HFFc6 (cell line): ENCODE measurements around the gene SRGAP2B. TPM values are rescaled to one million over a fixed set of nuclear protein-coding genes. Genes with fewer than 3 reads are reported as not detected.
"Not testable (repeated sequence)": the region's sequence is repeated elsewhere in the genome, so short reads cannot be mapped to it uniquely, and the experiment has no call there.

Experiments
- DNase-seq: peaks from one replicate; pipeline ENCODE4 v3.0.0-alpha.2; 2018
- H3K27ac Mint-ChIP-seq: 2 replicates; pipeline ENCODE4 v1.8.0; 2020; ENCODE audit warnings: mild to moderate bottlenecking, mixed read lengths
- H3K27me3 Mint-ChIP-seq: 2 replicates; pipeline ENCODE4 v1.8.0; 2021; ENCODE audit warnings: mild to moderate bottlenecking, moderate library complexity, mixed read lengths; ENCODE audit not compliant: insufficient read depth
- H3K36me3 Mint-ChIP-seq: 2 replicates; pipeline ENCODE4 v1.8.0; 2021; ENCODE audit warnings: low read depth, mixed read lengths
- H3K4me1 Mint-ChIP-seq: 2 replicates; pipeline ENCODE4 v1.8.0; 2020; ENCODE audit warnings: low read depth, mixed read lengths
- H3K4me3 Mint-ChIP-seq: 2 replicates; pipeline ENCODE4 v1.8.0; 2020; ENCODE audit warnings: mild to moderate bottlenecking, moderate library complexity, mixed read lengths
- H3K9me3 Mint-ChIP-seq: 2 replicates; pipeline ENCODE4 v1.8.0; 2020; ENCODE audit warnings: mild to moderate bottlenecking, mixed read lengths
- total RNA-seq, 6 experiments: library from RNA; stranded (reverse); fragmentation: NEBNext Ultra II Directional; extraction: Animal tissue kit (Norgen Biotek cat#: 25700); gene quantifications; 2 replicates in 1 of 6; 3 replicates in 5 of 6; pipeline ENCODE4 v1.2.3, GENCODE V29; 2021

Gene SRGAP2B
- total RNA-seq, 6 experiments from 2014 or later: 30.2 to 61.1 (median 37.5) TPM

- not testable (repeated sequence) for H3K27me3 Mint-ChIP-seq, H3K9me3 Mint-ChIP-seq, H3K4me3 Mint-ChIP-seq, H3K27ac Mint-ChIP-seq, H3K4me1 Mint-ChIP-seq, DNase-seq, H3K36me3 Mint-ChIP-seq
Observed at GRCh38 chr1:145008388-145008787, 86.7 kb downstream of the SRGAP2B start.

GRCh38 chr1:145005142-145005541 lies 90.0 kb downstream of the SRGAP2B start:
- not testable (repeated sequence) for H3K36me3 Mint-ChIP-seq, DNase-seq, H3K4me3 Mint-ChIP-seq, H3K27ac Mint-ChIP-seq, H3K27me3 Mint-ChIP-seq, H3K4me1 Mint-ChIP-seq, H3K9me3 Mint-ChIP-seq

DNA sequence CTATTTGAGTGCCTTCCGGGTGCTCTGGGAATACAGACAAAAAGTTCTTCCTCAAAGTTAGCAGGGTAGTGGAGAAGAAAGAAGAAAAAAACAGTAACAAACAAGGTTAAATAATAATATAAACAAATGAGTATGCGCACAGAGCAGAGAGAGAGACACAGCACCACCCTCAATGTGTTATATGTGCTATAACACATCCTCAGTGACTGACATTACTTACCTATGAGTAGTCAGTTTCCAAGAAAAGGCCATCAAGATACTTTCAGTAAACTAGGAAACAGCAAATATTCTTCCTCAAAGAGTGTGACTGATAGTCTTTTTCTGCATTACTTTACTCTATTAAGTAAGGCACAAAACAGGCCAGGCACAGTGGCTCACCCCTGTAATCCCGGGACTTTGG lies 93.7 kb downstream of the SRGAP2B start:
- DNase-seq, H3K27ac Mint-ChIP-seq, H3K4me1 Mint-ChIP-seq, H3K4me3 Mint-ChIP-seq, H3K27me3 Mint-ChIP-seq, H3K36me3 Mint-ChIP-seq, H3K9me3 Mint-ChIP-seq: not testable (repeated sequence)

DNA sequence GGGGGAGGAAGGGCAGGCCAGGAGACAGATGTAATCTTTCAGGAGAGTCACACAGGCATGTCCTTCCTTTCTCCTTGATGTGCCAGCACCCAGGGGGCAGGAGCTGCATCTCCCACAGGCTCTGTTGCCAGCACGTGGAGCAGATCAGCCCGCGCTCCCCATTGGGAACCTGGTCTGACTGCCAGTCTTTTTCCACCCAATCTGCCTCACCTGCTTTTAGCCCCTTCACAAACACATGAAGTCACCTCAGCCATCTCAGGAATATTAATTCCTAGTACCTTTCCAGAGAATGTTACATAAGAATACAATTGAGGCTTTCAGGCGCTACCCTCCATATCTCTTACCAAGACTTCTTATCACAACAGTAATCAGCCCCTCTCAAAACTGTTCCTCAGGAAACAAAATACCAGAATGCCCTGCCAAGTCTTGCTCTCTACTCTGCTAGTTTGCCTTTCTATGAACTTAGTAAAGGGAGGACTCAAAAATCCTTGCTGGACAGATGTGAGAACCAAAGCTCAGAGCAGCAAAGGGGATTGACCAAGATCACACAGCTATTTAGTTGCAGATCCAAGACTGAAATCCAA lies 94.3 kb downstream of the SRGAP2B start:
- H3K27me3 Mint-ChIP-seq, H3K4me1 Mint-ChIP-seq, H3K27ac Mint-ChIP-seq, H3K4me3 Mint-ChIP-seq, DNase-seq, H3K9me3 Mint-ChIP-seq, H3K36me3 Mint-ChIP-seq: not testable (repeated sequence)

GRCh38 chr1:145000074-145000742 lies 94.9 kb downstream of the SRGAP2B start:
- not testable (repeated sequence) for H3K36me3 Mint-ChIP-seq, DNase-seq, H3K27ac Mint-ChIP-seq, H3K4me3 Mint-ChIP-seq, H3K4me1 Mint-ChIP-seq, H3K27me3 Mint-ChIP-seq, H3K9me3 Mint-ChIP-seq

DNA sequence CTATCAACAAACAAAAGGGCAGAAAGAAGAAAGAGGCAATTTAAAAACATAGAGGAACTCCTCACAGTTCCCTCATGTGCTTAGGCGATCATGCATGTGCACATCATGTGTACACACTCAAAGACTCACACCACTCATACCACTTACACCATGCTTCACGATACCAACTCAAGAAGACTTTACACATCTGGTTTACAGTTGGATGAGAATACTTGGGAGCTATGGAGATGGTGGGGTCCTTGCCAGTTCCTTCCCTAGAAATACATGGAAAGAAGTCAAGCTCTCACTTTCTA lies 96.2 kb downstream of the SRGAP2B start:
- H3K36me3 Mint-ChIP-seq, H3K4me1 Mint-ChIP-seq, H3K4me3 Mint-ChIP-seq, H3K27ac Mint-ChIP-seq, H3K27me3 Mint-ChIP-seq, DNase-seq, H3K9me3 Mint-ChIP-seq: not testable (repeated sequence)

DNA sequence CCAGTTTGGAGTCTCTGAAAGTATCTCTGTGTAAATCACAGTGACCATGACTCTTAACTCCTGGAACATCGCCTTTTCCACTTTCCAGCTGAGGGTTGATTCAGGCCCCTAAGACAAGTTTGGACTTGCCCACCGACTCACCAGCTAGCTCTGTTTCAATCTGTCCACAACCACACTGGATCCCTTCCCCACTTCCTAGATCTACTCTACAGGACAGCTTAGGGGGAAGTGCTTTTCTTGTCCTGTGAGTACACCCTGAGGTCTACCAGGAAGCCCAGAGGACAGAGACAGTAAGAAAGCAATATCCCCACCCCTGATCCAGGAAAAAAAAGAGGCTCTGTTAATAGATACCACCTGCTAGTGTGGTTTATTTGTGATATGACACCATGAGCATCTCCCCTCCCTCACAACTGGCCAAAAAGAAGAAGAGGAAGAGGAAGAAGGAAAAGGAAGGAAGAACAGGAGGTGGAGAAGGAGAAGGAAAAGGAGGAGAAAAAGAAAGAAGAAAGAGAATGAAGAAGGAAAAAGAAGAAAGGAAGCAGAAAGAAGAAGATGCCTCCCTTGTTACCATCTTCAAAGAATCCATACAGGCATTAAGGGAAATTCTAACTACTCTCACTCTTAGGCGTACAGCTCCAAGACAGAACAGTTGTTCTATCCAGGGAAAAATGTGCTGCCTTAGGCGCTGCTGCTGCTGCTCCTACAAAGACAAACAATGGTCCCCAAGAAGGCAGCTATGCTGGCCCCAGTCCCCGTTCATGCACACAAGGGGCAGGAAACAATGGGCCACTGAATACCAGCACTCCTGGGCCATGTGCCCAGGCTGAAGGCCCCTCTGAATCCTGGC lies 96.8 kb downstream of the SRGAP2B start:
- not testable (repeated sequence) for H3K36me3 Mint-ChIP-seq, DNase-seq, H3K9me3 Mint-ChIP-seq, H3K27me3 Mint-ChIP-seq, H3K4me3 Mint-ChIP-seq, H3K4me1 Mint-ChIP-seq
- peak overlapping the region; percentile 69; the same call in 1 of the 2 replicates for H3K27ac Mint-ChIP-seq

- H3K27ac Mint-ChIP-seq, H3K27me3 Mint-ChIP-seq, H3K4me3 Mint-ChIP-seq: not testable (repeated sequence)
Observed at GRCh38 chr1:144995833-144996410, 99.2 kb downstream of the SRGAP2B start.

GRCh38 chr1:144992915-144993314 lies 102.2 kb downstream of the SRGAP2B start:
- not testable (repeated sequence) for H3K36me3 Mint-ChIP-seq, H3K4me3 Mint-ChIP-seq, H3K9me3 Mint-ChIP-seq, H3K4me1 Mint-ChIP-seq, H3K27ac Mint-ChIP-seq, H3K27me3 Mint-ChIP-seq
- peak; percentile 45 for DNase-seq

More at GRCh38 chr1:144995833-144996410, 99.2 kb downstream of the SRGAP2B start:
- not testable (repeated sequence) for H3K9me3 Mint-ChIP-seq, H3K36me3 Mint-ChIP-seq, H3K4me1 Mint-ChIP-seq
- peak; percentile 18 for DNase-seq

DNA sequence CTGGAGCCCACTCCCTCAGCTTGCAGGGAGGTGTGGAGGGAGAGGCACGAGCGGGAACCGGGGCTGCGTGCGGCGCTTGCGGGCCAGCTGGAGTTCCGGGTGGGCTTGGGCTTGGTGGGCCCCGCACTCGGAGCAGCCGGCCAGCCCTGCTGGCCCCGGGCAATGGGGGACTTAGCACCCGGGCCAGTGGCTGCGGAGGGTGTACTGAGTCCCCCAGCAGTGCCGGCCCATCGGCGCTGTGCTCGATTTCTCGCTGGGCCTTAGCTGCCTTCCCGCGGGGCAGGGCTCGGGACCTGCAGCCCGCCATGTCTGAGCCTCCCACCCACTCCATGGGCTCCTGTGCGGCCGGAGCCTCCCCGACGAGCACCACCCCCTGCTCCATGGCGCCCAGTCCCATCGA lies 104.5 kb downstream of the SRGAP2B start:
- H3K9me3 Mint-ChIP-seq, H3K4me3 Mint-ChIP-seq, H3K36me3 Mint-ChIP-seq, DNase-seq, H3K27ac Mint-ChIP-seq, H3K27me3 Mint-ChIP-seq, H3K4me1 Mint-ChIP-seq: not testable (repeated sequence)

- not testable (repeated sequence) for H3K36me3 Mint-ChIP-seq, H3K4me1 Mint-ChIP-seq, H3K9me3 Mint-ChIP-seq, H3K27me3 Mint-ChIP-seq, H3K4me3 Mint-ChIP-seq, H3K27ac Mint-ChIP-seq, DNase-seq
Observed at GRCh38 chr1:144987131-144987530, 108.0 kb downstream of the SRGAP2B start.

DNA sequence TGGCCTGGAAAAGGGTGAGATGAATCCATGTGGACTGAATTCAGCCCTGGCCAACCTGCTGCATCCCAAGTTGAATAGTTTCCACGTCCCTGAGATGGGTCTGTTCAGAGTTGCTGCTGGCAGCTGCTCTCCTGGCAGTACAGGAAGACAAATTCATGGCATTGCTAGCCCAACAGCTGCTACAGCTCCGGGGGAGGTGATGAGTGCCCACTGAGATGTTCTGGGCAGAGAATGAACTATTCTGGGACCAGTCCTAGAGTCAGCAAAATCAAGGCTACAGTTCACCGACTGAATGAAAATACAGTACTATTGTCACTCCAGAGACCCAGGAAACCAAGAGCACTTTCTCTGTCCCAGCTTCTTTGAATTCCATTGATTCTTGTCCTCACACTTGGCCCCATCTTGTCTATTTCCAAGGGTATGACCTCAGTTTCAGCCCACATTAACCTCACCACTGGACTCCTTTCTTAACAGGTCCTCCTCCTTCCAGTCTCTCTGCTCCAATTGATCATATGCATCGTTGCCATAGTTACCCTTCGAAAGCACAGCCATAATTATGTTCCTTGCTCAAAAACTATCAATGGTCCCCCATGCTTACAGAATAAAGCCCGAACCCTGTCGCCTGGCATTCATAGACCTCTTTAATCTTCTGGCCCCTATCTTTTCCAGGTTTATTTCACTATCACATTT lies 108.8 kb downstream of the SRGAP2B start:
- H3K27ac Mint-ChIP-seq, H3K4me3 Mint-ChIP-seq, DNase-seq, H3K36me3 Mint-ChIP-seq, H3K4me1 Mint-ChIP-seq, H3K27me3 Mint-ChIP-seq, H3K9me3 Mint-ChIP-seq: not testable (repeated sequence)

GRCh38 chr1:144985550-144986170 lies 109.5 kb downstream of the SRGAP2B start:
- H3K27me3 Mint-ChIP-seq, H3K4me1 Mint-ChIP-seq, H3K9me3 Mint-ChIP-seq, H3K4me3 Mint-ChIP-seq, DNase-seq, H3K36me3 Mint-ChIP-seq, H3K27ac Mint-ChIP-seq: not testable (repeated sequence)
